OCI-LY7 (cell line): ENCODE data around the gene MYLK.

Source experiments
- CTCF ChIP-seq: fragments of 200-600 bp; sonication (generic); conservative IDR thresholded peaks from 2 replicates; pipeline ENCODE4 v1.5.1; 2014; ENCODE audit warnings: mild to moderate bottlenecking, antibody characterized with exemption, low read length, moderate library complexity, mixed read lengths
- EZH2phosphoT487 ChIP-seq: fragments of 200-600 bp; sonication (generic); IDR thresholded peaks from 2 replicates; pipeline ENCODE4 v1.6.1; 2018; ENCODE audit warnings: low read depth, borderline replicate concordance, mild to moderate bottlenecking, mixed run types, antibody characterized with exemption, low read length, moderate library complexity, mixed read lengths

GRCh38 chr3:123792473-123793201 is 91.5 kb downstream of the MYLK start:
- TF ChIP-seq CTCF (no peak), EZH2phosphoT487 (no peak)
